ENCODE measurements around the gene DNAJC7.

Gene DNAJC7, protein sequence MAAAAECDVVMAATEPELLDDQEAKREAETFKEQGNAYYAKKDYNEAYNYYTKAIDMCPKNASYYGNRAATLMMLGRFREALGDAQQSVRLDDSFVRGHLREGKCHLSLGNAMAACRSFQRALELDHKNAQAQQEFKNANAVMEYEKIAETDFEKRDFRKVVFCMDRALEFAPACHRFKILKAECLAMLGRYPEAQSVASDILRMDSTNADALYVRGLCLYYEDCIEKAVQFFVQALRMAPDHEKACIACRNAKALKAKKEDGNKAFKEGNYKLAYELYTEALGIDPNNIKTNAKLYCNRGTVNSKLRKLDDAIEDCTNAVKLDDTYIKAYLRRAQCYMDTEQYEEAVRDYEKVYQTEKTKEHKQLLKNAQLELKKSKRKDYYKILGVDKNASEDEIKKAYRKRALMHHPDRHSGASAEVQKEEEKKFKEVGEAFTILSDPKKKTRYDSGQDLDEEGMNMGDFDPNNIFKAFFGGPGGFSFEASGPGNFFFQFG

DNA sequence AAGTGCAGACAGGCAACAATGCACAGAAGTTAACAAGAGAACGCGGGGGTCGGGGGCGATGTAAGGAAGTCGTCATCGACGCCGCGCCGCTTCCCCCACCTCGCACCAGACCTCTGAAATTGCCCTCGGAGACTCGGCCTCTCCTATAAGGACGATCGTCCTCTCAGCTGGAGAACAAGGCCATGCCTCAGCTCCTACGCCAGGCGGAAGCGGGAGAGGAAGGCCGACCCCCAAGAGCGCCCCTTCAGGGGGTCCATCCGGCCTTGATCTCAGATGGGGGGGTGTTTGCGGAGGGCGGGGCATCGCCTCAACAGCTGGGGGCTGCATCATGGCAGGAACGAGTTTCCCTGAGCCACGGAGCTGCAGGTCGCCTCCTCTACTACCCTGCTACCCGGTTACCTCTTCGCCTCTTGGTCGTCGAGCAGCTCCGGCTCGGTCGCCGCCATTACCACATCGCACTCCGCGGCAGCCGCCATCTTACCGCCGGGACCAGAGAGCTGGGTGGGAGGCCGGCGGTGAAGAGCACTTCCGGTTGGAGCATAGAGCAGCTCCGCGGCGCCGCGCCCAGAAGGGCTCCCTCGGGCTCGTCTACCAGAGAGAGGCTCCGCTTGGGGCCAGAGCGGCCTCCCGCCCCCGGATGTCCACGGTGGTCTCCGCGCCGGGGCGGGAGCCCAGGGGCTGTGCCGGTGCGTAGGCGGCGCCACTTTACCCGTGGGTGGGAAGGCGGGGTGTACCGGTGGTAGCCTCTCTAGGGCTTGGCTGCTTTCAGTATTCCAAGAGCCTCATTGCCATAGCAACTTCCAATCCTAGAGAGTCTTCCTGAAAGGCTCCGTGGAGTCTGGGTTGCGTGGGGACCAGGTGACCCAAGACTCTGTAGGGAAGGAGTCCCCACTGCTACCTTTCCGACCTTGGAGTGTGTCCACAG is at the start of gene DNAJC7:
Gene DNAJC7 (minus strand): TSS at position 499 of the 925 bp plus-strand sequence. CDS start 23 bp downstream, at position 476.
- peak; percentile 93 for DNase-seq

DNA sequence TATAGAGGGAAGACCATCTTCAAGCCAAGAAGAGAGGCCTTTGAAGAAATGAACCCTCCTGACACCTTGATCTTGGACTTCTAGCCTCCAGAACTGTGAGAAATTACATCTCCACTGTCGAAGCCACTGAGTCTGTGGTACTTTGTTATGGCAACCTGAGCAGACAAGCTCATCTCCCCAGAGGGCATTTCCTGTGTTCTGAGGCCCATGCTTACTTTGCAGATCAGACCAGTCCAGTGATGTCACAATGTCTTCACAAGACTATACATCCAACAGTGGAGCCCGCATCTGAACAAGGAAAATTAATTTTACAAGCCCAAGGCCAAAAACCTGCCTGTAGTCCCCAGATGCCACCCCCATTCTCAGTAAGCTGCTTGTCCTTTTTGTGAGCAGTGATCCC is 48.0 kb upstream of the DNAJC7 start:
- no peak for DNase-seq

DNA sequence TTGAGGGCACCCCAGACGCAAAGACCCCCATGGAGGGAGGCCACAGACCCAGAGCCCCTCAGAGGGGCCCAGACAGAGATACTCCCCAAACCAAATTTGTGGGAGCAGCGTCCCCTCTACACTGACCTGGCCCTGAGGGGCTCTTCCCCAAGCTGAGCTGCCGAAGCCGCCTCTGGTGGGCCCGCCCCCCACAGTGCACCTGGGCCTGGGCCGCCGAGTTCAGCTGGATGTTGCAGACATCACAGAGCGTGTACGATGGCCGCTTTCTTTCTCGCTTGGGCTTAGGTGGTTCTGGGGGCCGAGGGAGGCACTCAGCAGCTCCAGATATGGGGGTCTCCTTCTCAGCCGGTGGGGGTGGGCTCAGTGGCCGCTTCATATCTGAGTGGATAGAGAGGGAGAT is 45.4 kb upstream of the DNAJC7 start:
- DNase-seq, result no peak

DNA sequence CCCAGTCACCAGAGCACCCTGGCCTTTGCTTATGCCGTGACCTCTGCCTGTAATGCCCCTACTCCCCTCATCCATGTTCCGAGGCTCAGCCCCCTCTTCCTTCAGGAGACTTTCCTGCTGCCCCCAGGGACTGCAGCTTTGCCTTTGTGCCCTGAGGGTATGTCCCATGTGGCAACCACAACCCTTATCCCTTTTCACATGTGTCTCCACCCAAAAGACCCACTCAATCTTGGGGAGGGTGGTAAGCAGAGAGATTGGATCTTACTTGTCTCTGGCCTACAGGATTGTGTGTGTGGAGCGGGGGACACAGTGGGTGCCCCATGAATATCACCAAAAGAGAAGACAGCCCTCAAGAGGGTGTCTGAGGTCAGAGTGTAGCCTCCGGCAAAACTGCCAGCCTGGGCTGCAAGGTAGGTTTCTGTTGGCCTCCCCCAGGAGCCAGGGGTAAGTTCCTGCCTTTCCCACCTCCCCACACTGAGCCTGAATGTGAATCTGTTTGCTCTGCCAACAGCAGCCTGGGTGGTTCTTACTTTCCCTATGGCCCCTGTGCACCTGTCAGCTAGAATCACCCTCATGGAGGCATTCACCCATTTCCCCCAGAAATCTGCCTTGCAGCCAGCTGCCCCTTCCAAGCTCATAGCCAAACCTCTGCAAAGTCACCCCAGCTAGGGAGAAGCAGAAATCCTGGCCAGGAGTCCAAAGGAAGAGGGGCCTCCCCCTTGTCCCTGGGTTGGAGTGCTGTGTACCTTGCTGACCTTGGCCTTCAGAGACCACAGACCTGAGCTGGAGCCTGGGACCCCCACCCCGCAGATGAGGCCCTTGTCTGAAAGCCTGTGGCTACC is 44.6 kb upstream of the DNAJC7 start:
- peak; percentile 43 for DNase-seq

DNA sequence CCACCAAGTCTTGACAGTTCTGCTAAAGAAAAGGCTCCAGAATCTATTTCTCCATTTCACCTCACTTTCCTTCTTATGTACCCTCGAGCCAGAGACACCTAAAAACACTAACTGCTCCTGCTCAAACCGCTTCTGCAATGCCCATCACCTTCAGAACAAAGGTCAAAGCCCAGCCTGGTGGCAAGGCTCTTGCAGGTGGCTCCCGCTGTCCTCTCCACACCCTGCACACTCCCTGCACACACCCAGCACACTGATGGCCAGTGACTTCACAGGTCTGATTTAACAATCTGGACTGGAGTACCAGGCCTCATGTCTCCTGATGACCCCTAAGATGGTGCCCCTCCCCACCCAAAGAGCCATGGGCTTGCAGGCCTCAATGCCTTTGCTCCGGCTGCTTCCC is 43.0 kb upstream of the DNAJC7 start:
- no peak for DNase-seq

DNA sequence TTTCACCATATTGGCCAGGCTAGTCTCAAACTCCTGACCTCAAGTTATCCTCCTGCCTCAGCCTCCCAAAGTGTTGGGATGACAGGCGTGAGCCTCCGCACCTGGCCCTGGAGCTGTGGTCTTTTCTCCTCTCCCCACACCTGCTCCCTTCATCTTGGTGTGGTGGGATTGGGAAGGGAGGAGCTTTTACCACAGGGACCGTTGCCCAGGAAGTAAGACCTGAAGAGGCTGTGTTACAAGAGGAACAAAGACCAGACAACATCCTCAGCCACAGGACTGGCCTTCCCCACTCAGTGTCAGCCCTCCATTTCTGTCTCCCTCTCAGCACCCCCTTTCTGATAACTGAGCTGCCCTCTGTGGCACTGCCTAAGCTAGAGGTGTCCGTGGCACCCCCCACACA is 42.6 kb upstream of the DNAJC7 start:
- no peak for DNase-seq

DNA sequence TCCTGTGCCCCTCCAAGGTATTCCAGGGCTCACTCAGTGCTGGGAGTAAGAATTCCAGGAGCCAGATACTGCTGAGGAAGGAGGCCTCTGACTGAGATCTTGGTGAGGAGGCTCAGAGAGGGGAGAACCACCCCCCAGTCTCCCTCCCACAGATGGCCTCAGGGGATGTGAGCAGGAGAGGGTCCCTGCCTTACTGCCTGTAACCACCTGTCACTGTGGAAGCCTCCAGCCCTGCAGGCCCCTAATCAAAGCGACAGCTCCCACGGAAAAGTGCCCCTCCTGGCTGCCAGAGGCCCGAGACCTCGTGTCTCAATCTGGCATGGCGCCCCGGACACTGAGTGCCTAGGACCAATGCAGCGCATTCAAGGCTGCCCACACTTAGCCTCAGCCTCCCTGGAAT is 40.8 kb upstream of the DNAJC7 start:
- DNase-seq, result no peak

DNA sequence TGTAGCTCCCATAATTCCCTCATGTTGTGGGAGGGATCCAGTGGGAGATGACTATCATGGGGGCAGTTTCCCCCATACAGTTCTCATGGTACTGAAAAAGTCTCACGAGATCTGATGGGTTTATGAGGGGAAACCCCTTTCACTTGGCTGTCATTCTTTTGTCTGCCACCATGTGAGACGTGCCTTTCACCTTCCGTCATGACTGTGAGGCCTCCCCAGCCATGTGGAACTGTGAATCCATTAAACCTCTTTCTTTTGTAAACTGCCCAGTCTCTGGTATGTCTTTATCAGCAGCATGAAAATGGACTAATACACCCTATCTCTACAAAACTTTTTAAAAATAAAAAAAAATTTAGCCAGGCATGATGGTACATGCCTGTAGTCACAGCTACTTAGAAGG is 39.4 kb upstream of the DNAJC7 start:
- DNase-seq, result no peak

DNA sequence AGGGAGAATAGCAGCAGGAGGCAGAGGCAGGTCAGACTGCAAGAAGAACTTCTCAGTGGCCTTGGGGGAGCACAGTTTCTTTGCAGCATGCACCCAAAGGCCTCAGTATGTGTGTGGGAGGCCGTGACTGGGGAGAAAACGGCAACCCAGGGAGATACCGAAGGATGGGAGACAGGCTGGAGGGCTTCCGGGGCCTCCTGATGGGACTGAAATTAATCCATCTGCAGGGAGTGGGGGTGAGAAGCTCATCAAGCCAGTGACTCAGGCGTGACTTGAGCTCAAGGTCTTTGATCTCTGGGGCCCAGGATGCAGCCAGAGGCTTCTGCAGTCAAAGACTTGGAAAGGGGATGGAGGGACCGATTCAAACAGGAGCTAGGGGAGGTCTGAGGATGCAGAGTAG is 38.3 kb upstream of the DNAJC7 start:
- DNase-seq, result no peak

DNA sequence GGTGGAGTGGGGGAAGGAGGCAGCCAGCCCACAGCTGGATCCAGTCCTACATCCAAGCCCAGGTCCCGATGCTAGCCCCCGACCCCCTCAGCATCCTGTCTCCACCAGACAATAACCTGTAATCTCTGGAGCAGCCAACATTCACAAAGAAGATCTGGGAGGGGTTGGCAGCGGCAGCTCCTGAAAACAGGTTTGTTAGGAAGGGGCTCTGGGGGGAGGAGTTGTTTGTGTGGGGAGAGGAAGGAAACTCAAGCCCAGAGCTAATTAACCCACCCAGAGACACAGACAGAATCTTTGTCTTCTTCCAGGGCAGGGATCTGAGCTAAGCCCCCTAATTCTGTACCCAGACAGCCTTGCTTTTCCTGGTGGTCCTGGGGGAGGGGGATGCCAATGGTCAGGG is 37.8 kb upstream of the DNAJC7 start:
- DNase-seq, result no peak

DNA sequence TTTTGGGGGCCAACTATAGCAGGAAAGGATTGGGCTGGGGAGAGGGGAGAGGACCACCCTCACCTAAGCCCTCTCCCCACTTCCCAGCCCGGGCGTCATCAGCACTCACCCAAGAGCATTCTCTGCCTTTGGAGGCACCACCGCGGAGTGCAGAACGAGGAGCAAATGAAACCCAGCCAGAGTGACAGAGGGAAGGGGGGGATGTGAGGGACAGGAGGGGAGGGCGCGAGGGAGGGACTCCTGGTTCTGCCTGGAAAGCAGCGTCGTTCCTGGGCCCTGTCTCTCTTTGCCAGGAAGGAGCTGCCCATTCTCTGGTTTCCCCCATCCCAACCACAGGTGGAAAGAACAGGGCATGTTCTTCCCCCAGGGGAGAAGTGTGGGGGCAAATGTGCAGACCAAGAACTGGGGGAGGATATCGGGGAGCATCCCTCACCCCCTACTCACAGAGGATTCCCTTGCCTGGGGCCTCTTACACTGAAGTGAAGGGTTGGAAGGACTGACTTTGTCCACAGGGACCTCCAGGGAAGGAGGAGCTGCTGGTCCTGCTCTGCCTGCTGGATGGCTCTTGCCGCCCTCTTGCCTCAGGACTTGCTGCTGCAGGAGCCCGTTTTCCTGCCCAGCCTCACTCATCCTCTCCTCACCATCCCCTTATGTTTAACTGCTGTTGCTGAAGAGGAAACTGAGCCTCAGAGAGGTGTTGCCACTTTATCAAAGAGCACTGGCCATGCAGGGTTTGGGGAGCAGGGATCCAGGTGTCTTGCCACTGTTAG is 36.7 kb upstream of the DNAJC7 start:
- no peak for DNase-seq

DNA sequence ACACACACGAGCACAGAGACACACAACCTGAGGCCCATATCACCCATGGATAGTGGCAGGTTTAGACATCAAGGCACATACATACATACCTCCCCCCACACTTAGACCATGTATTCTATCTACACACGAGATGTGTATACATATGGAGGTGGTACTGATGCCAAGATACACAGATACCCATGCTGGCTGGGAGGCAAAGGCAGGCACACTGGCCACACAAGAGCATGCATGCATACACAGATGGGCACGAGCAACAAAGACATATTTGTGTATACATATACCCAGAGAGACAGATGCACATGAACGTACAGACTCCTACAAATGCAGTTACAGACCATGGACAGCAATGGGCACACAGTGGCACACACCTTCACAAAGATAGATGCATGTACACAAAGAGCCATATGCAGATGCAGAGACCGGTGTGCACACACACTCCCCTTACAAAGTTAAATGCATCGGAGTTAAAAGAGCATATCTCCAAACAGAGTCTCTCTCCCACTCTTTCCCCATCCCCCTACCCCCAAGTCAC is 35.2 kb upstream of the DNAJC7 start:
- DNase-seq, result no peak

DNA sequence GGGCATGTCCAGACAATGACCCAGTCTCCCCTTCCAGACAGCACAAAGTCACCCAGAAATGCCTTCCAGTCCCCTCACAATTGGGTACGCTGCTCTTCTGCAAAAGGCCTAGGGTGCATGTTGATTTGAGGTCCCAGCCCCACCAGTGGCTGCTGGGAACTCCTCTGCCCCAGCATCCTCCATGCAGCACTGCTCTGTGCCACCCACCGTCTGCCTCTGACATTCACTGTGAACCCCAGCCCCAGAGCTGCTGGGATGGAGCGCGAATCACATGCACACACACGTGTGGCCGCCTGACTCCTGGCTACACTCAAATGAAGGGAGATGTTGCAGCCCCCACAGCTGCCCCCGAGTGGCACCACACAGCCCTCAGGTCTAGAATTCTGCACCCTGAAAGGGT is 34.4 kb upstream of the DNAJC7 start:
- no peak for DNase-seq

DNA sequence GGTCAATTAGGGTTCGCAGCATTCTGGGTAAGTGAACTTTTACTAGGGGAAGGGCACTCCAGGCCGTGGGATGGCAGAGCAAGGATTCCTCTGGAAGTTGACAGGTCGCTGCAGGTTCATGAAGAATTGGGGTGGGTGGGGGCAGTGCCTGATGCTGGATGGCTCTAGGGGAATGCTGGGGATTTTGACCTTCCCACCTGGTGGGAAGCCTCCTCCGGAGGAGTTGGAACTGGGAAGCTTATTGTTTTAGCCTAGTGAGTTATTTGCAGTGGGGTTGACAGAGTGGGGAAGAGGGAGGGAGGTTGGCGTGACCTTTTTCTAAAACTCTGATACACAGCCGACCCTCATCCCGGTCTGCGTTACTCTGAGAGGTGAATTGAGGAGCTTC is 33.8 kb upstream of the DNAJC7 start:
- no peak for DNase-seq

DNA sequence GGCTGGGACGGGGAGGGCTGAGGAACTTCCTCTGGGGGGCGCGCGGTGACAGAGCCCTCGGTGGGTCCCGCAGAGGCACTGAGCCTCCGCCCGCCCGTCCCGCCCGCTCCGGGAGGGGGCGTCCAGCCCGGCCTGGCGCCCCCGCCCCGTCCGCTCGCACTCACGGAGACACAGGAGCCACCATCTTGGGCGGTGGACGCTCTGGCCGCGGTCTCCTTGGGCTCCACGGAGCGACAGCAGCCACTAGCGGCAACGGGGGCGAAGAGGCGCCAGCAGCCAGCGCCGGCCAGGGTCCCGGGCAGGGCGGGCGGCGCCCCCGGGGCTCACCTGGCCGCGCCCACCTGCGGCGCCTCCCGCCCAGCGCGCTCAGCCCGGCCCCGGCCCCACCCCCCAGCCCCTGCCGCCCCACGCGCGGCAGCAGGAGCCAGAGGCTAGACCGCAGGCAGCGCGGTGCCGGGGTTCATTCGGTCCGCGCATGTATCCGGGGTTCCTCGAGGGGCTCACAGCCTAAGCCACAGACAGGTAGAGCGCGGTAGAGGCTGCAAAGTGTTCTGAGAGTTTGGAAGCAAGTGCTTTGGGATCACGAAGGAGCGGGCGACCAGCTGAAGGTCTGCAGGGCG is 33.3 kb upstream of the DNAJC7 start, which contains the start of gene C17orf113:
Gene C17orf113 (minus strand): TSS at position 209 of the 620 bp plus-strand sequence. CDS start 7,225 bp downstream, outside the sequence.
- DNase-seq, result peak; percentile 79

DNA sequence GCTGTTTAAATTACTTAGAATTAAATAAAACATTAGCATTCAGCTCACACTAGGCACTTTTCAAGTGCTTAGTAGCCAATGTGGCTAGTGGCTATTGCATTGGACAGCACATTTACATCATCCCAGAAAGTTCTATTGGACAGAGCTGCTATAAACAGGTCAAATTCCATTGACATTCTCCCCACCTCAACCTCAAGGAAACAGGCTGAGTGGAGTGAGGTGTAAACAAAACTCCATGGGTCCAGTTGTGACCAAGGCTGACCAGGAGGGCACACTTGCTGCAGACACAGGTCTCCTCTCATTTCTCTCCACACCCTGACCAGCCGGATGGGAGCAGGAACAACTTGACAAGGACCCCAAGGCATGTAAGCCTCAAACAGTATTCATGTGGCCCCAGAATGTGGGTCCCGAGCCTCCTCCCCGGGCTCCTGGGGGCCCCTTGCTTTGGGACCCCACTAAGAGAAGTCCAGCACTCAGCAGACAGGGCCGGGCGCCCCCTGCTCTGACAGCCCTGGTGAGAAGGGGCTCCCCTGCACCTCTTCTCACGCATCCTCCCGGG is 32.7 kb upstream of the DNAJC7 start:
- DNase-seq, result no peak

DNA sequence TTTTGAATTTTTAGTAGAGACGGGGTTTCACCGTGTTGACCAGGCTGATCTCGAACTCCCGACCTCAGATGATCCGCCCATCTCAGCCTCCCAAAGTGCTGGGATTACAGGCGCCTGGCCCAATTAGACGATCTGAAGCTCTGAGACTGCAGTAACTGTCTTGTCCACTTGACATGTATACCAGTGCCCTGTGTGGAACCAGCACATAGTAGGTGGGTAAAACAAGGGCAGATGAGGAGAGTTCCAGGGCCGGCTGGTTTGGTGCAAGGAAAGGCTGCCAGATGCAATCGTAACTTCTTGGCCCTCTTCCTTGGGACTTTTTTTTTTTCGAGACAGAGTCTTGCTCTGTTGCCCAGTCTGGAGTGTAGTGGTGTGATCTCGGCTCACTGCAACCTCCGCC is 30.1 kb upstream of the DNAJC7 start:
- no peak for DNase-seq

DNA sequence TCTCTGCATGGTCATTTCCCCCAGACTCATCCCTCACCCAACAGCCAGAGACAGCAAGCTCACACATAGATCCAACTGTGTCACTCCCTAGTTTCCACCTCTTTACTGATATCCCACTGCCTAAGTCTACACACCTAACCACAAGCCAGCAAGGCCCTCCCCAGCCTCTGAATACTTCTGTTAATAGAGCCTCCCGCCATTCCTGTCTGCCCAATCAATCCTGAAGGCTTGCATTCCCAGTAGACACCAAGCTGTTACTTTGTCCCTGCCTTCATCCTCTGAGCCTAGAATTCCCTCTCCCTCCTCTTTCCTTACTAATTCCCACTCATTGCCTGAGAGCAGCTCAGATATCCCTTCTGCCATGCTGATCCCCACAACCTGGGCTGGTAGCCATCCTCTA is 28.5 kb upstream of the DNAJC7 start:
- DNase-seq, result no peak

DNA sequence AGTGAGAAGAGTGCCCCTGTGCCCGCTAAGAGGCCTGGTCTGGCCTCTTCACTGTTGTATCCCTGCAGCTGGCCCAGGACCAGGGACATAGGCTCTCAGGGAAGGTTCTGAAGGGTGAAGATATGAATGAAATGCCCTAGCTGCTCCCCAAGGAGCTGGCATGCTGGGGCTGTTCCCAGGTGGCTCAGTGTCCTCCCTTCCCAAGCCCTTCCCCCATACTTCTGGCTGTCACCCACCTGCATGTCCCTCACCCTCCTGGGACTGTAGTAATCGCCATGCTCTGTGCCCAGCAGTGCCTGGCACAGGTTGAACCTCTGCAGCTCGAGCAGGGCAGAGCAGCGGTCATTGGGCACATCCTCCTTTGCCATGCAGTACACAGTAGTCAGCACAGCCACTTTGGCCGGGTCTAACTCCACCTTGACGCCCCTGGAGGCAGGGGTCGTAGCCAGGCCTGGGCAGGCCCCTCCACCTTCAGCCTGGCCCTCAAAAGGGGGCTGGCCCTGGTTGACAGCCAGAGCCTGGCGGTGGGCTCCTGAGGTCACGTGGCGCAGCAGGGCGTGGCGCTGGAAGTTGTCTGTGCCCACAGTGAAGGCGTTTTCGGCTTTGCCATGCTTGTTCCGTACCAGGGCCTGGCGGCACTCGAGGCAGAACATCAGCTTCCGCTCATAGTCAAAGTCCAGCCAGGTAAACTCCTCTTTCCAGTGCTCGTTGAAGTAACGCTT is 25.5 kb upstream of the DNAJC7 start:
- DNase-seq, result no peak

DNA sequence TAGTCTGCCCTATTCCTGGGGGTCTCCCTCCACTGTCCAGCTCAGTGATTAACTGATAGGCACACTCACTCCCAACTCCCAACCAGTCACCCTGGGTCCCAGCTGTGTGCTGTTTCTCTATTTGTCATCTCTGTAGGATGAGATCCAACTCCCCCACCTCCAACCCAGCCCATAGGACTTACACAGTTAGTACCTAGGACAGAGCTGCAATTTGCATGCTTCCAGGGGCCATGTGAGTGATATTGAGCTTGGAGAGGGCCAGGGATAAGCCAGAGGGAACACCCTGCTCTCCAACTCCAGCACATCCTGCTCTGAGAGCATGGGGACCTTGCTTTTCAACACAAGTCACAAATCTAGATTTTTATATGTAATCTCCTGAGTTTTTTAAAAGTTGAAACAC is 24.4 kb upstream of the DNAJC7 start:
- DNase-seq, result no peak

All from RPMI8226 (cell line).